Astrocyte (in vitro differentiated cells and primary cell): ENCODE data around the gene PLEKHA4.

Experiments used
- CTCF ChIP-seq: IDR thresholded peaks from 2 replicates; pipeline ENCODE4 v1.5.1; 2011; ENCODE audit warnings: low read depth, mild to moderate bottlenecking, inconsistent platforms, low read length, moderate library complexity; ENCODE audit not compliant: insufficient read depth
- EZH2 ChIP-seq: IDR thresholded peaks from 2 replicates; pipeline ENCODE4 v1.6.1; 2012; ENCODE audit warnings: mild to moderate bottlenecking, low read length, inconsistent platforms; ENCODE audit not compliant: insufficient read depth

DNA sequence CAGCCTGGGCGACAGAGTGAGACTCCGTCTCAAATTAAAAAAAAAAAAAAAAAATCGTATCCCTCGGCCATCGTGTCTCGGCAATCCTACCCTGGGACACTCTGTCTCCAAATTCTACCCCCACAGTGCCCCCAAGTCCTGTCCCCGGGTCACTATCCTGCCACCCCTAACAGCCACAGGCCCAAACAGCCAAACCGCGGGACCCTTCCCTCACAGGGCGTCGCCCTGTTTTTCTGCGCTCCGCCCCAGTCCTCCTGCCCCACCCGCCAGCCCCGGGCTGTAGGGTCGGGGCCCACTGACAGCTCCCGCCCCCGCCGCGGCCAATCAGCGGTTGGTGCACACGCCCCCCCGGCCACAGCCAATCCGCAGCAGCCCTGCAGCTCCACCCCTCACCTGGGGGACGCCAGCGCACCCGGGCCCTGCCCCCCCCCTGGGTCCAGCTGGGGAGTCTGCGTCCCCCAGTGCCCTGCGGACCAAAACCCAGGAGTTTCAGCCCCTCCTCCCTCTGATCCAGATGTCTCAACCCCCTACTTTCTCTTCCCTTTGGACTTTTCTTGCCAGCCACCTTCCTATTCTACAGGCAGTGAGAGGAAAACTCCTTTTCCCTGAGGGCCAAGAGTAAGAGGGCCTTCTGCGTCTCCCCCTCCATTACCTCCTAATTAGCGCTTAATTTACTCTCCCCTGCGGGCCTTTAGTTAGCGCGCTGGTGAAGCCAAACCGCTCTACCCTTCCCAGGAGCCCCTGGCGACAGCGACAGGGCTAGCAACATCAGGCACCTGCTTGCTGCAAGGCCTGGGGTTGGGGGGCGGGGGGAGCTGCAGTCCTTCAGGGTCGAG is 56.1 kb downstream of the PLEKHA4 start:
- TF ChIP-seq EZH2 (no peak), CTCF (no peak)
